K562 (cell line): Measurements from ENCODE around the gene OOSP1. TPM values are rescaled to one million over a fixed set of nuclear protein-coding genes. Genes with fewer than 3 reads are reported as not detected.

Experiments
- ATAC-seq: fragments of 200-7000 bp; cut with Tn5 transposase; 3 replicates; pipeline ENCODE4 v1.9.1; 2020; ENCODE audit warnings: moderate library complexity
- BruUV-seq: library from RNA; stranded (reverse); fragments of 400-500 nt; replicated peaks from 2 replicates; lab custom pipeline; 2021; lab: Mats Ljungman, UMichigan
- CTCF ChIA-PET: fragments of 300-600 bp; formaldehyde crosslinking; extraction: SDS; loops from one replicate; lab custom pipeline; 2021; ENCODE audit warnings: low intra/inter-chr PET ratio; lab: Yijun Ruan, JAX
- POLR2A ChIA-PET: fragments of 300-600, 350-650 bp; sonication (Branson Sonifier 250); formaldehyde crosslinking; extraction: SDS; loops from one replicate; lab custom pipeline; 2021; ENCODE audit warnings: antibody characterized with exemption, inconsistent platforms; lab: Yijun Ruan, JAX
- DNase-seq, 4 experiments: peaks; one replicate each; pipeline versions ENCODE4 v3.0.0 to v3.0.0-alpha.2; 2011 to 2018; ENCODE audit warnings: low spot score in 3 of 4, mixed read lengths in 3 of 4; ENCODE audit errors: extremely low read depth in 1 of 4
- FAIRE-seq: peaks from 2 replicates; lab custom pipeline; 2011; peaks lifted over from hg19 to GRCh38; lab: Jason Lieb, UNC
- H2AFZ ChIP-seq: 2 replicates; pipeline ENCODE4 v1.6.0; 2011; ENCODE audit warnings: low read depth, low read length, control low read depth, inconsistent platforms
- H3K27ac ChIP-seq: fragments of 200-600 bp; 3 replicates; pipeline ENCODE4 v1.8.0; 2011; ENCODE audit warnings: low read depth, mild to moderate bottlenecking, control low read depth, inconsistent platforms, low read length, moderate library complexity, mixed read lengths; ENCODE audit errors: extremely low read depth
- H3K27me3 ChIP-seq, 2 experiments: fragments of 300-600 bp in 1 of 2; 2 replicates in 1 of 2; 3 replicates in 1 of 2; pipeline versions ENCODE4 v1.6.0 to v1.8.0; 2011; ENCODE audit warnings: inconsistent platforms in 2 of 2, low read length in 2 of 2, mild to moderate bottlenecking in 1 of 2, mixed read lengths in 1 of 2, moderate library complexity in 1 of 2; ENCODE audit not compliant: control insufficient read depth in 2 of 2, insufficient read depth in 2 of 2
- H3K36me3 ChIP-seq: fragments of 300-600 bp; 3 replicates; pipeline ENCODE4 v1.8.0; 2011; ENCODE audit warnings: mild to moderate bottlenecking, low read length, inconsistent platforms; ENCODE audit not compliant: control insufficient read depth, insufficient read depth
- H3K4me1 ChIP-seq, 2 experiments: fragments of 200-600 bp in 1 of 2; replicated peaks in 1 of 2; 2 replicates in 1 of 2; 3 replicates in 1 of 2; pipeline versions ENCODE4 v1.5.1 to v1.8.0; 2011; ENCODE audit warnings: inconsistent platforms in 2 of 2, low read length in 2 of 2, mild to moderate bottlenecking in 1 of 2, mixed read lengths in 1 of 2, moderate library complexity in 1 of 2; ENCODE audit not compliant: control insufficient read depth in 2 of 2, insufficient read depth in 2 of 2
- H3K4me2 ChIP-seq: 2 replicates; pipeline ENCODE4 v1.6.1; 2011; ENCODE audit warnings: low read length, control low read depth, inconsistent platforms, mixed read lengths; ENCODE audit not compliant: insufficient read depth
- H3K4me3 ChIP-seq: fragments of 200-600 bp; sonication (generic), shearing (Covaris generic); 2 replicates; pipeline ENCODE4 v1.5.1; 2016; ENCODE audit warnings: control low read depth, inconsistent platforms
- H3K79me2 ChIP-seq: fragments of 200-600 bp; 3 replicates; pipeline ENCODE4 v1.8.0; 2011; ENCODE audit warnings: low read length, inconsistent platforms; ENCODE audit not compliant: control insufficient read depth, insufficient read depth
- H3K9ac ChIP-seq, 2 experiments: 2 replicates each; pipeline versions ENCODE4 v1.6.0 to v1.6.1; 2011; ENCODE audit warnings: low read depth in 2 of 2, low read length in 2 of 2, control low read depth in 1 of 2, inconsistent platforms in 1 of 2, mild to moderate bottlenecking in 1 of 2, mixed read lengths in 1 of 2; ENCODE audit not compliant: insufficient read depth in 1 of 2
- H3K9me1 ChIP-seq: one replicate; pipeline ENCODE4 v1.6.0; 2011; ENCODE audit warnings: inconsistent platforms, mild to moderate bottlenecking, low read length, moderate library complexity; ENCODE audit not compliant: control insufficient read depth, insufficient read depth
- H3K9me3 ChIP-seq: replicated peaks from 2 replicates; pipeline ENCODE4 v1.5.1; 2011; ENCODE audit warnings: low read depth, low read length, inconsistent platforms; ENCODE audit not compliant: control insufficient read depth, insufficient read depth
- H4K20me1 ChIP-seq: replicated peaks from 2 replicates; pipeline ENCODE4 v1.6.1; 2011; ENCODE audit warnings: low read length, inconsistent platforms, mixed read lengths; ENCODE audit not compliant: control insufficient read depth, insufficient read depth
- PRMT5 ChIP-seq: sonication (generic); formaldehyde crosslinking; IDR thresholded peaks from 2 replicates; pipeline ENCODE4 v1.5.0; 2020; ENCODE audit warnings: missing genetic modification reagents
- RBM14 ChIP-seq: fragments of 200-400 bp; formaldehyde crosslinking; IDR thresholded peaks from 2 replicates; pipeline ENCODE4 v1.6.1; 2018; ENCODE audit warnings: low read depth, mild to moderate bottlenecking, low read length, moderate library complexity, borderline replicate concordance; ENCODE audit not compliant: insufficient read depth
- WGBS: fragments of 100-300 bp; shearing (Covaris generic); methylation state at CpG from one replicate; pipeline ENCODE4 v1.1.6; 2016; ENCODE audit warnings: low coverage, mixed read lengths; ENCODE audit not compliant: insufficient coverage; ENCODE audit errors: missing lambda C conversion rate; 5-methylcytosine and 5-hydroxymethylcytosine counted together
- in situ Hi-C: fragments of 300-500 bp; cut with MboI; formaldehyde crosslinking; loops from 4 replicates; pipeline ENCODE4 v1.15.0; 2018; ENCODE audit warnings: inconsistent platforms, mixed read lengths
- intact Hi-C: fragments of 100-400 bp; cut with micrococcal nuclease; formaldehyde crosslinking; loops from 2 replicates; pipeline ENCODE4 v1.14.2; 2022
- polyA plus RNA-seq, 8 experiments: library from polyadenylated mRNA; depleted of rRNA in 4 of 8; stranded (reverse) in 5 of 8; unstranded in 3 of 8; fragments of >200 nt; fragmentation: Nextera tagmentation in 2 of 8; fragmentation: Illumina TruSeq in 1 of 8; extraction: Ambion mirVana in 2 of 8; extraction: Trizol in 1 of 8; gene quantifications; 2 replicates each; pipeline versions ENCODE4 v1.2.1 to v1.2.3, GENCODE V29; 2011 to 2014; ENCODE audit warnings: inconsistent platforms in 1 of 8, missing spikeins in 1 of 8
- total RNA-seq, 7 experiments: library from RNA; depleted of rRNA in 6 of 7; stranded (reverse); fragments of >200 nt in 6 of 7; fragmentation: Illumina TruSeq in 2 of 7; extraction: Trizol in 2 of 7; gene quantifications; 2 replicates each; pipeline versions ENCODE4 v1.2.1 to v1.2.3, GENCODE V29; 2011 to 2021; ENCODE audit warnings: low replicate concordance in 1 of 7
- TF ChIP-seq, protein P1 (sequence below): sonication (generic); formaldehyde crosslinking; IDR thresholded peaks from 2 replicates; pipeline ENCODE4 v1.8.0; 2022; ENCODE audit warnings: mild to moderate bottlenecking, missing genetic modification reagents
- TF ChIP-seq, protein P2 (sequence below): sonication (generic); formaldehyde crosslinking; IDR thresholded peaks from 2 replicates; pipeline ENCODE4 v1.8.1; 2023; ENCODE audit warnings: mild to moderate bottlenecking, missing genetic modification reagents

Gene OOSP1
- total and polyA plus RNA-seq, 9 of the 15 experiments (the other 6 are each of a cell fraction or from before 2014, with no cell fraction given): 0.14 to 3.0 (median 0.61) TPM

- TF ChIP-seq, protein P1, sequence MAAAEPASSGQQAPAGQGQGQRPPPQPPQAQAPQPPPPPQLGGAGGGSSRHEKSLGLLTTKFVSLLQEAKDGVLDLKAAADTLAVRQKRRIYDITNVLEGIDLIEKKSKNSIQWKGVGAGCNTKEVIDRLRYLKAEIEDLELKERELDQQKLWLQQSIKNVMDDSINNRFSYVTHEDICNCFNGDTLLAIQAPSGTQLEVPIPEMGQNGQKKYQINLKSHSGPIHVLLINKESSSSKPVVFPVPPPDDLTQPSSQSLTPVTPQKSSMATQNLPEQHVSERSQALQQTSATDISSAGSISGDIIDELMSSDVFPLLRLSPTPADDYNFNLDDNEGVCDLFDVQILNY (CRISPR knock-in tag): no peak
Measured at GRCh38 chr11:59894616-59895015, 43.6 kb upstream of the OOSP1 start (continued).

GRCh38 chr11:59898046-59898445 lies 40.2 kb upstream of the OOSP1 start:
- no peak for FAIRE-seq
- ChIA-PET CTCF (no interaction called here), POLR2A (no interaction called here)
- no peaks in the 10 kb centered on the region for H3K9me1 ChIP-seq
- H3K4me2 ChIP-seq: no peak overlapping the region
- no peak for DNase-seq
- 98% methylated on average over 12 of the region's 31 CpGs for WGBS
- intact Hi-C loops: no loop called here
- no peak overlapping the region for H3K4me3 ChIP-seq
- no TSS peak for BruUV-seq
- ATAC-seq: no peak
- H3K4me1 ChIP-seq: peaks cover 0 to 4% of the 10 kb centered on the region in 2 experiments; a peak in 1 of 5 replicates
- in situ Hi-C loops: no loop called here
- H3K36me3 ChIP-seq: no peaks in the 10 kb centered on the region
- no peaks in the 10 kb centered on the region for H3K27me3 ChIP-seq
- H3K9me3 ChIP-seq: no peaks in the 10 kb centered on the region
- no peak overlapping the region for H3K9ac ChIP-seq
- H3K79me2 ChIP-seq: no peaks in the 10 kb centered on the region
- H2AFZ ChIP-seq: no peak overlapping the region
- no peak overlapping the region for H3K27ac ChIP-seq
- H4K20me1 ChIP-seq: no peaks in the 10 kb centered on the region
- TF ChIP-seq RBM14 (0 out of 2 replicates have a peak, but pooled peaks have one; percentile 55), PRMT5 (CRISPR knock-in tag) (no peak)
- TF ChIP-seq, protein P2, sequence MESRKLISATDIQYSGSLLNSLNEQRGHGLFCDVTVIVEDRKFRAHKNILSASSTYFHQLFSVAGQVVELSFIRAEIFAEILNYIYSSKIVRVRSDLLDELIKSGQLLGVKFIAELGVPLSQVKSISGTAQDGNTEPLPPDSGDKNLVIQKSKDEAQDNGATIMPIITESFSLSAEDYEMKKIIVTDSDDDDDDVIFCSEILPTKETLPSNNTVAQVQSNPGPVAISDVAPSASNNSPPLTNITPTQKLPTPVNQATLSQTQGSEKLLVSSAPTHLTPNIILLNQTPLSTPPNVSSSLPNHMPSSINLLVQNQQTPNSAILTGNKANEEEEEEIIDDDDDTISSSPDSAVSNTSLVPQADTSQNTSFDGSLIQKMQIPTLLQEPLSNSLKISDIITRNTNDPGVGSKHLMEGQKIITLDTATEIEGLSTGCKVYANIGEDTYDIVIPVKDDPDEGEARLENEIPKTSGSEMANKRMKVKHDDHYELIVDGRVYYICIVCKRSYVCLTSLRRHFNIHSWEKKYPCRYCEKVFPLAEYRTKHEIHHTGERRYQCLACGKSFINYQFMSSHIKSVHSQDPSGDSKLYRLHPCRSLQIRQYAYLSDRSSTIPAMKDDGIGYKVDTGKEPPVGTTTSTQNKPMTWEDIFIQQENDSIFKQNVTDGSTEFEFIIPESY (CRISPR knock-in tag): peak; percentile 91
